Chondrocyte (in vitro differentiated cells): ENCODE measurements around the gene ZNF319. TPM values are rescaled to one million over a fixed set of nuclear protein-coding genes. Genes with fewer than 3 reads are reported as not detected.
A peak's percentile ranks its signal among the peaks of the same experiment; 100 is the strongest.

Experiments used
- DNase-seq: peaks from one replicate; pipeline ENCODE4 v3.0.0; 2021; ENCODE audit warnings: mixed read lengths, low spot score
- H3K27ac Mint-ChIP-seq: one replicate; pipeline ENCODE4 v1.8.0; 2021; ENCODE audit warnings: mild to moderate bottlenecking, moderate library complexity, mixed read lengths; ENCODE audit not compliant: unreplicated experiment
- H3K27me3 Mint-ChIP-seq: 2 replicates; pipeline ENCODE4 v1.8.0; 2021; ENCODE audit warnings: low read depth, mixed read lengths
- H3K36me3 Mint-ChIP-seq: 2 replicates; pipeline ENCODE4 v1.8.0; 2021; ENCODE audit warnings: low read depth, mixed read lengths
- H3K4me1 Mint-ChIP-seq: 2 replicates; pipeline ENCODE4 v1.8.0; 2021; ENCODE audit warnings: low read depth, mild to moderate bottlenecking, mixed read lengths
- H3K4me3 Mint-ChIP-seq: one replicate; pipeline ENCODE4 v1.8.0; 2021; ENCODE audit warnings: mild to moderate bottlenecking, moderate library complexity, mixed read lengths; ENCODE audit not compliant: unreplicated experiment
- H3K9me3 Mint-ChIP-seq: 2 replicates; pipeline ENCODE4 v1.8.0; 2021; ENCODE audit warnings: low read depth, mixed read lengths
- CTCF ChIP-seq: fragments of 200-600 bp; sonication (generic); IDR thresholded peaks from 2 replicates; pipeline ENCODE4 v1.5.0; 2021; ENCODE audit warnings: antibody characterized with exemption, mild to moderate bottlenecking, moderate library complexity
- total RNA-seq: library from RNA; stranded (reverse); gene quantifications from 3 replicates; pipeline ENCODE4 v1.2.1, GENCODE V29; 2021

The ZNF319 gene
- total RNA-seq, 1 donor from 2014 or later, result 12.0 TPM

- no peaks in the 10 kb centered on the region for H3K27me3 Mint-ChIP-seq
- H3K36me3 Mint-ChIP-seq, result no peaks in the 10 kb centered on the region
- no peak overlapping the region for H3K4me3 Mint-ChIP-seq
- peak; percentile 58 for DNase-seq
- no peaks in the 10 kb centered on the region for H3K9me3 Mint-ChIP-seq
- no peak for TF ChIP-seq CTCF
- no peaks in the 10 kb centered on the region for H3K4me1 Mint-ChIP-seq
- H3K27ac Mint-ChIP-seq, result no peak overlapping the region
Measured at GRCh38 chr16:58030136-58030840, 29.8 kb upstream of the ZNF319 start.

DNA sequence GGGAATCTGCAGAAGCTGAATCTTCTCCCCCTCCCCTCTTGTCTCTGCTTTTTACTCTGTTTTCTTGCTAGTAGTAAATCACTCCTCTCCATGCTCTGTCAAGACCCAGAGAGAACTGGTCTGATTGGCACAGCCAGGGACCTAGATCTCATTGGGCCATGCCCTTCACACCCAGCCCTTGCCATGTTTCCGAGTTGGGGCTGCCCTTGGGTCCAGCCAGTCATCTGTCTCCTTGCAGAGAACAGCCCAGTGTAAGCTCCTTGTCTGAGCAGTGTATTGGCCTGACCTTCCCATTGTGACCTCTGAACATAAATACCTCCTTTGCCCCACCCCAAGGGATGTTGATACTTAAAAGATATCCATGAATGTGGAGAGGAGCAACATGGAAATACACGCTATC lies 28.9 kb upstream of the ZNF319 start:
- no peak for TF ChIP-seq CTCF
- Mint-ChIP-seq H3K4me1 (peaks cover 6% of the 10 kb centered on the region), H3K9me3 (no peaks in the 10 kb centered on the region), H3K27ac (no peak overlapping the region), H3K4me3 (no peak overlapping the region), H3K36me3 (no peaks in the 10 kb centered on the region), H3K27me3 (peaks cover 4% of the 10 kb centered on the region)
- DNase-seq, result no peak

GRCh38 chr16:58028541-58029070 lies 28.1 kb upstream of the ZNF319 start:
- TF ChIP-seq CTCF, result no peak
- Mint-ChIP-seq H3K4me3 (no peak overlapping the region), H3K27me3 (peaks cover 4% of the 10 kb centered on the region), H3K27ac (peak overlapping the region; percentile 36), H3K36me3 (no peaks in the 10 kb centered on the region), H3K4me1 (peaks cover 6% of the 10 kb centered on the region), H3K9me3 (no peaks in the 10 kb centered on the region)
- DNase-seq, result peak; percentile 74

GRCh38 chr16:58027916-58028455 lies 27.5 kb upstream of the ZNF319 start:
- peaks cover 4% of the 10 kb centered on the region for H3K27me3 Mint-ChIP-seq
- no peaks in the 10 kb centered on the region for H3K9me3 Mint-ChIP-seq
- H3K4me1 Mint-ChIP-seq, result peaks cover 10% of the 10 kb centered on the region
- no peak overlapping the region for H3K4me3 Mint-ChIP-seq
- peak; percentile 59 for DNase-seq
- no peak for TF ChIP-seq CTCF
- no peak overlapping the region for H3K27ac Mint-ChIP-seq
- no peaks in the 10 kb centered on the region for H3K36me3 Mint-ChIP-seq

DNA sequence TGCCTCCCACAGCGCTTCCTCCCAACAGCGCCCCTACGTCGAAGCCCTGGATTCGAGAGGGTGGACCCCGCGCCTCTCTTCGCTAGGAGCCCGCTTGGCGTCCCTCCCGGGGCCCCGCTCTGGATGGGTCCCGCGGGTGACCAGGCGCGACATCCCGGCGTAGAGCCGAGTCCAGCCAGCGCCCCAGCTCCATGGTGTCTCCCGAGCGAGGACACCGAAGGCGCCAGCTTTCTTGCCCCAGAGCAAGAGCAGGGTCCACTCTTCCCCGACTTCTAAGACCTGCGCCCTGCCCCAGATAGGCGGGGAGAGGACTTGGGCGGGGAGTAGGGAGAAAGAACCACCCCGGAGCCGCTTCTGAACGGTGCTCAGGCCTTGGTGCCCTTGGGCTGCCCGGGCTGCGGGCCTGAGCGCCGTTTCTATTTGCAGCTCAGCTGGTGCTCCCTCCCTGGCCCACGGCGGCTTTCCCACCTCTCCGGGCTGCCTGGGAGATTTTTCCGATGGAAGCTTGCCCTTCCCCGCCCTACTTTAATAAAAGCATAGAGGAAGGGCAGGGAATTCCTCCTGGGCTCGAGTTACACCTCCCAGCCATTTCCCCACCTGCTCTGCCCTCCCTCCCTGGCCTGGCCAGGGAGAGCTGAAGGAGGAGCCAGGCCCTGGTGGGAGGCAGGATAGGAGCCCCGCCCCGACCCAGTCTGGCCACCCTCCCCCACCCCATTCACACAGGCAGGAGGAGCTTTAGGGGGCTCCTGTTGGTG lies 26.9 kb upstream of the ZNF319 start:
- H3K4me3 Mint-ChIP-seq, result peak overlapping the region; percentile 58
- H3K9me3 Mint-ChIP-seq, result no peaks in the 10 kb centered on the region
- H3K36me3 Mint-ChIP-seq, result no peaks in the 10 kb centered on the region
- H3K4me1 Mint-ChIP-seq, result peaks cover 17% of the 10 kb centered on the region
- H3K27ac Mint-ChIP-seq, result no peak overlapping the region
- DNase-seq, result peak; percentile 72
- no peak for TF ChIP-seq CTCF
- peaks cover 4% of the 10 kb centered on the region for H3K27me3 Mint-ChIP-seq
